Fibroblast of mammary gland (primary cell): Measurements from ENCODE around the gene KASH5.

ENCODE experiments used
- DNase-seq: peaks from one replicate; pipeline ENCODE4 v3.0.0-alpha.2; 2010; ENCODE audit warnings: low read depth
- H3K4me3 ChIP-seq: 2 replicates; pipeline ENCODE4 v1.5.1; 2011; ENCODE audit warnings: low read depth, mild to moderate bottlenecking, low read length, moderate library complexity; ENCODE audit not compliant: control insufficient read depth
- TF ChIP-seq, protein P1 (sequence below): conservative IDR thresholded peaks from 2 replicates; pipeline ENCODE4 v1.5.1; 2011; ENCODE audit warnings: low read depth, low read length, inconsistent platforms; ENCODE audit not compliant: control insufficient read depth, insufficient read depth

KASH5 gene

DNA sequence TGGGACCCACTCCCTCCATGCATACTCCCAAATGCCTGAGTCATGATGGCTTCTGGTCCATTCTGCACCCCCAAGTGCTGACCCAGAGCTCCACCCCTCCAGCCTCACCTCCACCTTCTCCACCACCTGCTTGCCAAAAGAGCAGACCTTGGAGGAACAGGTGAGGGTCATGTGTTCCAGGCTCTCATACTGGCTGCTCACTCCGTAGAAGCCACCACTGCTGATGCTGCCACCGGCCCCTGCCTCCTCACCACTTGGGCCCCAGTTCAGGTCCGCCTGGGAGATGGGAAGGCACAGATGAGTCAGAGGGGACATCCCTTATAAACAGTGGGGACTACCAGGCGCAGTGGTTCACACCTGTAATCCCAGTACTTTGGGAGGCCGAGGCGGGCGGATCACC, 44.9 kb upstream of the KASH5 start:
- DNase-seq: no peak
- no peak overlapping the region for H3K4me3 ChIP-seq
- TF ChIP-seq, protein P1, sequence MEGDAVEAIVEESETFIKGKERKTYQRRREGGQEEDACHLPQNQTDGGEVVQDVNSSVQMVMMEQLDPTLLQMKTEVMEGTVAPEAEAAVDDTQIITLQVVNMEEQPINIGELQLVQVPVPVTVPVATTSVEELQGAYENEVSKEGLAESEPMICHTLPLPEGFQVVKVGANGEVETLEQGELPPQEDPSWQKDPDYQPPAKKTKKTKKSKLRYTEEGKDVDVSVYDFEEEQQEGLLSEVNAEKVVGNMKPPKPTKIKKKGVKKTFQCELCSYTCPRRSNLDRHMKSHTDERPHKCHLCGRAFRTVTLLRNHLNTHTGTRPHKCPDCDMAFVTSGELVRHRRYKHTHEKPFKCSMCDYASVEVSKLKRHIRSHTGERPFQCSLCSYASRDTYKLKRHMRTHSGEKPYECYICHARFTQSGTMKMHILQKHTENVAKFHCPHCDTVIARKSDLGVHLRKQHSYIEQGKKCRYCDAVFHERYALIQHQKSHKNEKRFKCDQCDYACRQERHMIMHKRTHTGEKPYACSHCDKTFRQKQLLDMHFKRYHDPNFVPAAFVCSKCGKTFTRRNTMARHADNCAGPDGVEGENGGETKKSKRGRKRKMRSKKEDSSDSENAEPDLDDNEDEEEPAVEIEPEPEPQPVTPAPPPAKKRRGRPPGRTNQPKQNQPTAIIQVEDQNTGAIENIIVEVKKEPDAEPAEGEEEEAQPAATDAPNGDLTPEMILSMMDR: no peak

DNA sequence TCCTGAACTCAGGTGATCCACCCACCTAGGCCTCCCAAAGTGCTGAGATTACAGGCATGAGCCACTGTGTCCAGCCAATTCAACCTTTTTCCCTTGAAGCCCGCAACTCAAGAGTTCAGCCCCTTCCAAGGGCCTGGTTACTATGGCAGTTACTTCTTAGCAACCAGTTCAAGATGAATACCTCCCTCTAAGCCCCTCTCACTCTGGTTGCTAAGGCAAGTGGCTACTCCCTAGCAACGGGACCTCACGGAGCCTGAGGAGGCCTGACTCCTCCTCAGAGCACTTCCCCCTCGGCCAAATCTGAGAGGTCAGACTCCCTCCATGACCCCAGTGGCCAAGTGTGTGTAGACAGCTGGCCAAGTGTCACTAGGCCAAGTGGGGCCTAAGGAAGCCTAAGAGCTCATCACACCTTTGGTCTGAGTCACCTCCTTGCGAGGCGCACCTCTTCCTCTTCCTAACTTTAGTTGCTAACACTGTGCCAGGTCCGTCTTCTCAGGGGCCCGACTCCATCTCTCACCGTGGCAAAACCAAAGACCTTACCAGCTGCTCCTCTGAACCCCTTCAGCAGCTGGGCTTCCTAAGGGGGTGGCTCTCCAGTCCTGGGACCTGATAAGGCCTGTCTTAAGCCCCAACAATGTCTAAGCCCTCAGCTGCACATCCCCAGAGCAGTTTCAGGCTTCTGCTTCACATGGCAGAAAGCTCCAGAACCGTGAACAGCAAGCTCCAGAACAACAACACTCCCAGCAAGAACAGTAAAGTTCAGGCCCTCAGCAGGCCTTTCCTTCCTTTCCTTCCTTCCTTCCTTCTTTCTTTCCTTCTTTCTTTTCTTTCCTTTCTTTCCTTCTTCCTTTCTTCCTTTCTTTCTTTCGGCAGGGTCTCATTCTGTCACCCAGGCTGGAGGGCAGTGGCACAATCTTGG, 43.3 kb upstream of the KASH5 start:
- TF ChIP-seq, protein P1: no peak
- no peak for DNase-seq
- no peak overlapping the region for H3K4me3 ChIP-seq

DNA sequence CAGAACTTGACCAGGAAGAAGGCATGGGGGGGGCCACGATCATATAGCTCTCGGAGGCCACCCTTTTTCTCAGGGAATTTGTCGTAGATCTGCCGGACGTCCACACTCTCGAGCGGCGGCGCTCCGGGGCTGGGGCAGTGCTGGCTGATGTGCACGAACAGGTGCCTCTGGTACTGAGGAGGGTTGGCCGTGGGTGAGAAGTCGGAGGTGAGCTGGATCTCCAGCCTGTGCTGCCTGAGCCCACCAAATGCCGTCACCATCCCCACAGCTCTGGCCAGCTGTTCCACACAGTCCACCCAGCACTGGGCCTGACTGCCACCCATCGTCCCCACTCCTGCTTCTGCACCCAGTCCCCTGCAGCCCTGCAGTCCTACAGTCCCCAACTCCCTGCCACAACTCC, 40.9 kb upstream of the KASH5 start:
- TF ChIP-seq, protein P1: no peak
- DNase-seq: no peak
- no peak overlapping the region for H3K4me3 ChIP-seq

DNA sequence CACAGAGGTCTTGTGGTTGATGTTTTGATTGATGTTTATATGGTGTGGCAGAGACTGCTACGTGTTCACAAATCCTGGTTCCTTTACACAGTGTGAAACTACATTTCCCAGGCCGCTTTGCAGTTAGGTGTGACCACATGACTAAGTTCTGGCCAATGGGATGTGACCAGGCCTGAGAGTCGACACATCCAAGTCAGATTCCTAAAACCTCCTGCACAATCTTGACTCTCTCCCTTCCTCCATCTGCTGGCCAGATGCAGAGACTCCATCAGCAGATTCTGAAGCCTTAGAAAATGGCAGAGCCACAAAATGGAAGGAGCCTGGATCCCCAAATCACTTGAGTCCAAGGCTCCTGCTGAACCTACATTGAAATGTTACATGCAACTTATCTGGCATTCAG, 40.2 kb upstream of the KASH5 start:
- TF ChIP-seq, protein P1: peak; percentile 31

DNA sequence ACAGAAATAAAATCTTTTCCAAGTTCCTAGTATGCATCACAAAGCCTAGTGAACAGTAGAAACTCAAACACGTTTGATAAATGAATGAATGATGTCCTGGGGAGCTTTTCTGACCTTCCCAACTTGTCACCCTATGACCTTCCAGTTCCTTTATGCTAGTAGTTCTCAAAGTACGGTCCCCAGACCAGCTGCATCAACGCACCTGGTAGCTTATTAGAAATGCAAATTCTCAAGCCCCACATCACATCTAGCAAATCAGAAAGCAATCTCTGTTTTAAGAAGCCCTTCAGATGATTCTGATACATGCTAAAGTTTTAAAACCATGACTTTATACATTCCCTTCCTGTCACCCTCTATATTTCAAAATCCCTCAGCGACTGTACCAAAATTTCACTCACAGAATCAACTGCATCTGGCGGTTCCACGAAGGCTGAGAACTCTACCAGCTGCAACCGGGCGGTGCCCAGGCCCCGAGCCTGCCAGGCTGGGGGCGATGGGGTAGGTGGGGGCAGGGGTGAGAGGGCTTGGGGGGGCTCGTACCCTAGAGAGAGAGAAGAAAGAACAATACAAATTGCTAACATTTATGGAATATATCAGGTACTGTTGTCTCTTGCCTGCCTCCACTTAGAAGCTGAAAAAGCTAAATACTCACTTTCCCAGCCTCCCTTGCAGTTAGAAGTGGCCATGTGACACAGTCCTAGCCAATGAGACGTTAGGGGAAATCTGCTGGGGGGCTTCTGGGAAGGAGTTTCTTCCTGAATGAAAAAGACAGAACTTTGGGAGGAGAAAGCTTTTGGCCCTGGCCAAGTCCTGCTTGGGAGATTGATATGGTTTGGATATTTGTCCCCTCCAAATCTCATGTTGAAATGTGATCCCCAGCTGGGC, 39.5 kb upstream of the KASH5 start:
- TF ChIP-seq, protein P1: no peak
- H3K4me3 ChIP-seq: no peak overlapping the region
- no peak for DNase-seq

More for the DNA sequence above, 40.2 kb upstream of the KASH5 start:
- no peak overlapping the region for H3K4me3 ChIP-seq
- DNase-seq: peak; percentile 86

DNA sequence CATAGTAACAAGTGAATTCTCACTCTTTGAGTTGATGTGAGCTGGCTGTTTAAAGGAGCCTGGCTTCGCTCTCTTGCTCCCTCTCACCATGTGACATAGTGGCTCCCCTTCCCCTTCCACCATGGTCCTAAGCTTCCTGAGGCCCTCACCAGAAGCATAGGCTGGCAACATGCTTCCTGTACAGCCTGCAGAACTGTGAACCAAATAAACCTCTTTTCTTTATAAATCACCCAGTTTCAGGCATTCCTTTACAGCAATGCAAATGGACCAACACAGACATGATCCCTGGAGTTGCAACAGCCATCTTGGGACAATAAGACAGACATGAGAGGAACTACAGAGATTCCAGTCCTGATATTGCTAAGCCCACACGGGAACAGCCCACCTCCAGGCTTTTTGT, 38.5 kb upstream of the KASH5 start:
- H3K4me3 ChIP-seq: no peak overlapping the region
- TF ChIP-seq, protein P1: no peak
- DNase-seq: no peak
